Measurements from ENCODE around the gene KCNJ5. TPM values are rescaled to one million over a fixed set of nuclear protein-coding genes. Genes with fewer than 3 reads are reported as not detected.

KCNJ5 gene
- total RNA-seq, 2 experiments from 2014 or later = 0.17 to 0.20 TPM

DNA sequence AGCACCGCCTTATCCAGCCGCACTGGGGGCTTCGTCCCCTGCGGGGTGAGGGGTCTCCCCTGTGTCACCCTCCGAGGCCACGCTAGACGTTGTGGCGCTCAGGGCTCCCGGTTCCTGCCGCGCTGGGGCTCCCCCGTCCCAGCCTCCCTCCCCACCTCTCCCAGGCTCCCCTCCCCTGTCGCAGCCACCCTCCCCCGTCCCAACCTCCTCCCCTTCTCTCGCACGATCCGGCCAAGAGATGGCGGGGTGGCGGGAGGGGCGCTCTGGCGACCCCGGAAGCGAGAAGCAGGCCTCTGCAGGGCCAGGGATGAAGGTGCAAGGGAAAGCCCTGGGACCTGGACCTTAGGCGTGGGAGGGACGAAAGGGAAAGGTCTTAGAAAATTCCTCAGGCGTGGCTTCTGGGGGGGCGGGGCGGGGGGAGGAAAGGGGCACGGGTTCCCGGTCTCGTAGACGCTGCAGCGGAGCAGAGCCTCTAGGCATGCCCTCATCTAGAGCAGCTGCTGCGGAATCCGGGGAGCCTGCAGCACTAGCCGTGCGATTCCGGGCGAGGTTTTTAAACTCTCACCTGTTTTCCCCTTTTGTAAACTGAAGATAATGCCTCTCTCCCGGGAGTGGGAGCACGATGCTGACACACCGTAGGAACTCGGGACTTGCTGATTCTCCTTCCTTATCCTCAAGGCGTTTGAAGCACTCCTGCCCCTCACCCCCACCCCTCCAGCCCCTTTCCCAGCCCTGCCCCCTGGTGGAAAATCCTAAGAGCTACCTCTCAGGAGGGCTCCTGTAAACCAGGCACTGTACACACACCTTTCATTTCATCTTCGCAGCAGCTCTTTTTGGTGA is 14.4 kb downstream of the KCNJ5 start:
- Mint-ChIP-seq H3K4me1 (peaks cover 5% of the 10 kb centered on the region), H3K27me3 (peaks cover 62% of the 10 kb centered on the region), H3K4me3 (peak overlapping the region; percentile 81), H3K9me3 (no peaks in the 10 kb centered on the region), H3K27ac (no peak overlapping the region), H3K36me3 (no peaks in the 10 kb centered on the region)
- POLR2A ChIA-PET = interaction anchor here (0.6 kb wide), 1 partner anchor 17 kb away, joined by 3 read pairs; no protein-coding TSS in a partner anchor
- ATAC-seq (ENCODE audit: low read depth) = peak; percentile 81
- DNase-seq = peak; percentile 51

DNA sequence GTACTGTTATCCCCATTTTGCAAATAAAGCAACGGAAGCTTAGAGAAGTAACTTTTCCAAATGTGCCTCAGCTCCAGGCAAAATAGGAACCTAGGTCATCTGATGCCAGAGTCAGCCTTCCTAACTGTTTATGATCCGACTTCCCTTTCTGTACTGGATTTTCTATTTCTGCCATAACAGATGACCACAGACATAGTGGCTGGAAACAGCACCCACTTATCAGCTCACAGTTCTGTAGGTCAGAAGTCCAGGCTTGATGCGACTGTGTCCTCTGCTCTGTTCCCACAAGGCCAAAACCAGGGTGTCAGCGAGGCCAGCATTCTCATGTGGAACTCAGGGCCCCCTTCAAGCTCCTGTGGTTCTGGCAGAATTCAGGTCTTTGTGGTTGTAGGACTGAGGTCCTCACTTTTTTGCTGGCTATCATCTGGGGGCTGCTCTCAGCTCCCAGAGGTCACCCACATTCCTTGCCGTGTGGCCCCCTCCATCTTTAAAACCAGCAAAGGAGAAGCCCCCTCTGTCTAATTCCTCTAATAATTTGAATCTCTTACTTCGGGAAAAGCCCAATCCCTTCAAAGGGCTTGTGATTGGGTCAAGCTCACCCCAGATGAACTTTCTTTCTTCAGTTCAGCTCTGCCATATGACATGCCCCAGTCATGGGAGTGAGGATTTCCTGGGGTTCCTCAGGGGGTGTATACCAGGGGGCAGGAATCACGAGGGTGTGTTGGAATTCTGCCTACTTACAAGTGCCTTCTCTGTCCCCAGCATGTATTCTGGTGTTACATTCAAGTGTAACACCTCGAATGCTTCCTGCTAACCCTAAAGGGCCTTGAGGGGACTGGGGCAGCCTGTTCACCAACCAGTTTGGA is 15.3 kb downstream of the KCNJ5 start:
- no peak for ATAC-seq (ENCODE audit: low read depth)
- no peak overlapping the region for H3K27ac Mint-ChIP-seq
- H3K36me3 Mint-ChIP-seq = no peaks in the 10 kb centered on the region
- no peak for DNase-seq
- peaks cover 5% of the 10 kb centered on the region for H3K4me1 Mint-ChIP-seq
- H3K9me3 Mint-ChIP-seq = no peaks in the 10 kb centered on the region
- peaks cover 63% of the 10 kb centered on the region for H3K27me3 Mint-ChIP-seq
- H3K4me3 Mint-ChIP-seq = peak overlapping the region; percentile 81
- POLR2A ChIA-PET = interaction anchor here (0.6 to 0.8 kb wide), 2 partner anchors 18 to 22 kb away, joined by 3 read pairs; no protein-coding TSS in a partner anchor

GRCh38 chr11:128907585-128907984 is 16.4 kb downstream of the KCNJ5 start:
- H3K4me1 Mint-ChIP-seq = peaks cover 5% of the 10 kb centered on the region
- no peak overlapping the region for H3K4me3 Mint-ChIP-seq
- H3K27me3 Mint-ChIP-seq = peaks cover 62% of the 10 kb centered on the region
- POLR2A ChIA-PET = no interaction called here
- ATAC-seq (ENCODE audit: low read depth) (no peak), DNase-seq (no peak)
- no peak overlapping the region for H3K27ac Mint-ChIP-seq
- H3K36me3 Mint-ChIP-seq = no peaks in the 10 kb centered on the region
- H3K9me3 Mint-ChIP-seq = no peaks in the 10 kb centered on the region

GRCh38 chr11:128908391-128909246 is 17.5 kb downstream of the KCNJ5 start:
- POLR2A ChIA-PET = no interaction called here
- ATAC-seq (ENCODE audit: low read depth) (no peak), DNase-seq (no peak)
- peaks cover 5% of the 10 kb centered on the region for H3K4me1 Mint-ChIP-seq
- peaks cover 52% of the 10 kb centered on the region for H3K27me3 Mint-ChIP-seq
- no peak overlapping the region for H3K27ac Mint-ChIP-seq
- H3K4me3 Mint-ChIP-seq = no peak overlapping the region
- H3K36me3 Mint-ChIP-seq = no peaks in the 10 kb centered on the region
- H3K9me3 Mint-ChIP-seq = no peaks in the 10 kb centered on the region

DNA sequence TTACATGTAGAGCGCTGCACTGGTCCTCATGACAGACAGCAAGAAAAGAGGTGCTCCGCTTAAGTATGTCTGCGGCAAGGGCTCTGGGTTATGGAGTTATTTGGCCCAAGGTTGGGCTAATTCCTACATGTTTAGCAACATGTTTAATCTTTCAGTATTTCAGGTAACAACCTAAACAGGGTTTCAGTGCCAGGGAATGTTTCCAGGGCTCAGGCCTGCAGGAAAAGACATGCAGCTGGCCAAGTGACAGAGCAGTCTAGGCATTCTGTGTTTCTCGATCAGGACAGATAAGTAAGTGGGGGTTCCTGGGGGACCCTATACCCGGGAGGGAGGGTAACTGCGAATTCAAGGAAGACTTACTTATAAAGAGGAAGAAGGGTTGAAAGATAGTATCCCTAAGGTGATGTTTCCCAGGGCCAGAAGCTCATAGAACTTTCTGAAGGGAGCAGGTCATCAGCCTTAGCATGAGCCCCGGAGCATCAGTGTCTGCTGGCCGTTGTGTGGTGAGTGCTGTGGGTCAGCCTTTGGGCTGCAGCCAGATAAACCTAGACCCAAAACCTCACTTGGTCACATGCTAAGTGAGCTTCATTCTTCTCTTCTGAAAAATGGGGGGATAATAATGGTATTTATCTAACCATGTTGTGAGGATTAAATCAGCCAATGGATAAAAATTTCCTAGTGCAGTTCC is 18.4 kb downstream of the KCNJ5 start:
- Mint-ChIP-seq H3K36me3 (no peaks in the 10 kb centered on the region), H3K4me1 (peaks cover 5% of the 10 kb centered on the region), H3K27me3 (peaks cover 43% of the 10 kb centered on the region), H3K4me3 (no peak overlapping the region), H3K27ac (no peak overlapping the region), H3K9me3 (no peaks in the 10 kb centered on the region)
- DNase-seq (no peak), ATAC-seq (ENCODE audit: low read depth) (no peak)
- POLR2A ChIA-PET = no interaction called here

DNA sequence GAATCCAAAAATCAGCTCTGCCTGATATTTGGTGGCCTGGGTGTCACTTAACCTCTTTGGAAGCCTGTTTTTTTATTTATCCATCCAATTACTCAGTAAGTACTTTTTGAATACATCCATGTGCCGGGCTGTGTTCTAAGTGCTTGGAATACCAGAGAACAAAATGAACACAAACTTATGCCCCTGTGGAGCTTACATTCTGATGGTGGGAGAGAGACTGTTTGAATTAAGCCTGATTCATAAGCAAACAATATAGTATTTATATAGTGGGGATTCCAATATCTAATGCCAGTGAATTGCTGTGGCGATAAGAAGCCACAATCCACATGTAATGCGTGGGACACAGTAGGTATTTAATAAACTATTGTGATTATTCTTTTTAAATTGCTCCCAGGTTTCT is 19.4 kb downstream of the KCNJ5 start:
- no peak for ATAC-seq (ENCODE audit: low read depth)
- Mint-ChIP-seq H3K36me3 (no peaks in the 10 kb centered on the region), H3K9me3 (no peaks in the 10 kb centered on the region), H3K4me3 (no peak overlapping the region), H3K27ac (no peak overlapping the region), H3K4me1 (peaks cover 5% of the 10 kb centered on the region), H3K27me3 (peaks cover 40% of the 10 kb centered on the region)
- POLR2A ChIA-PET = no interaction called here
- DNase-seq = no peak

- H3K36me3 Mint-ChIP-seq = no peaks in the 10 kb centered on the region
- DNase-seq (no peak), ATAC-seq (ENCODE audit: low read depth) (no peak)
- no peak overlapping the region for H3K27ac Mint-ChIP-seq
- peaks cover 38% of the 10 kb centered on the region for H3K27me3 Mint-ChIP-seq
- peaks cover under 1% of the 10 kb centered on the region for H3K4me1 Mint-ChIP-seq
- peaks cover 1% of the 10 kb centered on the region for H3K9me3 Mint-ChIP-seq
- POLR2A ChIA-PET = no interaction called here
- H3K4me3 Mint-ChIP-seq = no peak overlapping the region
Observed at GRCh38 chr11:128911239-128911638, 20.1 kb downstream of the KCNJ5 start.

DNA sequence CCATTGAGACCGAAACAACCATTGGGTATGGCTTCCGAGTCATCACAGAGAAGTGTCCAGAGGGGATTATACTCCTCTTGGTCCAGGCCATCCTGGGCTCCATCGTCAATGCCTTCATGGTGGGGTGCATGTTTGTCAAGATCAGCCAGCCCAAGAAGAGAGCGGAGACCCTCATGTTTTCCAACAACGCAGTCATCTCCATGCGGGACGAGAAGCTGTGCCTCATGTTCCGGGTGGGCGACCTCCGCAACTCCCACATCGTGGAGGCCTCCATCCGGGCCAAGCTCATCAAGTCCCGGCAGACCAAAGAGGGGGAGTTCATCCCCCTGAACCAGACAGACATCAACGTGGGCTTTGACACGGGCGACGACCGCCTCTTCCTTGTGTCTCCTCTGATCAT is 20.5 kb downstream of the KCNJ5 start:
- no peak overlapping the region for H3K4me3 Mint-ChIP-seq
- H3K9me3 Mint-ChIP-seq = peaks cover 1% of the 10 kb centered on the region
- ATAC-seq (ENCODE audit: low read depth) = no peak
- peaks cover 34% of the 10 kb centered on the region for H3K27me3 Mint-ChIP-seq
- POLR2A ChIA-PET = no interaction called here
- DNase-seq = no peak
- no peaks in the 10 kb centered on the region for H3K36me3 Mint-ChIP-seq
- no peak overlapping the region for H3K27ac Mint-ChIP-seq
- H3K4me1 Mint-ChIP-seq = no peaks in the 10 kb centered on the region

- no peak overlapping the region for H3K27ac Mint-ChIP-seq
- no peak for DNase-seq
- H3K9me3 Mint-ChIP-seq = peaks cover 1% of the 10 kb centered on the region
- no peaks in the 10 kb centered on the region for H3K4me1 Mint-ChIP-seq
- no peak for ATAC-seq (ENCODE audit: low read depth)
- POLR2A ChIA-PET = interaction anchor here (0.6 kb wide), 1 partner anchor 54 kb away, joined by 4 read pairs; no protein-coding TSS in a partner anchor
- no peaks in the 10 kb centered on the region for H3K36me3 Mint-ChIP-seq
- H3K4me3 Mint-ChIP-seq = no peak overlapping the region
- peaks cover 20% of the 10 kb centered on the region for H3K27me3 Mint-ChIP-seq
Observed at GRCh38 chr11:128913806-128914205, 22.6 kb downstream of the KCNJ5 start.

GRCh38 chr11:128914216-128915148 is 23.3 kb downstream of the KCNJ5 start:
- ATAC-seq (ENCODE audit: low read depth) (no peak), DNase-seq (no peak)
- Mint-ChIP-seq H3K4me3 (no peak overlapping the region), H3K27ac (no peak overlapping the region), H3K27me3 (peaks cover 15% of the 10 kb centered on the region), H3K4me1 (no peaks in the 10 kb centered on the region), H3K9me3 (peaks cover 1% of the 10 kb centered on the region), H3K36me3 (no peaks in the 10 kb centered on the region)
- POLR2A ChIA-PET = no interaction called here

- Mint-ChIP-seq H3K27me3 (peaks cover 9% of the 10 kb centered on the region), H3K4me3 (no peak overlapping the region), H3K36me3 (no peaks in the 10 kb centered on the region), H3K9me3 (peaks cover 1% of the 10 kb centered on the region), H3K27ac (no peak overlapping the region), H3K4me1 (no peaks in the 10 kb centered on the region)
- POLR2A ChIA-PET = no interaction called here
- ATAC-seq (ENCODE audit: low read depth) (no peak), DNase-seq (no peak)
Observed at GRCh38 chr11:128915149-128915521, 24.0 kb downstream of the KCNJ5 start.

DNA sequence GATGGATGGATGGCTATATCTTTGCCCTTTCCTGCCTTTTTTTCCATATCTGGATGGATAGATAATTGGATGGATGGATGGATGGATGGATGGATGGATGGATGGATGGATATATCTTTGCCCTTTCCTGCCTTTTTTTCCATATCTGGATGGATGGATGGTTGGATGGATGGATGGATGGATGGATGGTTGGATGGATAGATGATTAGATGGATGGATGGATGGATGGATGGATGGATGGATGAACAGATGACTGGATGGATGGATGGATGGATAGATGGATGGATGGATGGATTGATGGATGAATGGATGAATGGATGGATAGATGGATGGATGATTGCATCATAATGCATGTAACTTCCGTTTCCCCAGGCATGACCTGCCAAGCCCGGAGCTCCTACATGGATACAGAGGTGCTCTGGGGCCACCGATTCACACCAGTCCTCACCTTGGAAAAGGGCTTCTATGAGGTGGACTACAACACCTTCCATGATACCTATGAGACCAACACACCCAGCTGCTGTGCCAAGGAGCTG is 24.9 kb downstream of the KCNJ5 start:
- no peaks in the 10 kb centered on the region for H3K36me3 Mint-ChIP-seq
- no peak for ATAC-seq (ENCODE audit: low read depth)
- peaks cover 5% of the 10 kb centered on the region for H3K27me3 Mint-ChIP-seq
- no peak overlapping the region for H3K4me3 Mint-ChIP-seq
- DNase-seq = no peak
- H3K9me3 Mint-ChIP-seq = peaks cover 1% of the 10 kb centered on the region
- no peaks in the 10 kb centered on the region for H3K4me1 Mint-ChIP-seq
- POLR2A ChIA-PET = no interaction called here
- H3K27ac Mint-ChIP-seq = no peak overlapping the region

Data from activated naive CD8-positive, alpha-beta T cell treated with anti-CD3 and anti-CD28 coated beads, Interleukin-2, amount 10 ng/mL, durations not matched to agents 7 days and 5 days (primary cell).